Parathyroid adenoma (tissue), 2 donors: ENCODE results near the gene EIPR1.

Source experiments
- H2AFZ ChIP-seq: fragments of 300-600 bp; sonication (generic); one replicate; pipeline ENCODE4 v1.7.0; 2017; ENCODE audit warnings: antibody characterized with exemption, mild to moderate bottlenecking
- H3K27ac ChIP-seq: fragments of 300-600 bp; sonication (generic); one replicate; pipeline ENCODE4 v1.7.0; 2017
- H3K27me3 ChIP-seq: fragments of 300-600 bp; sonication (generic); one replicate; pipeline ENCODE4 v1.7.0; 2017; ENCODE audit warnings: low read length; ENCODE audit not compliant: control insufficient read depth, insufficient read depth
- H3K36me3 ChIP-seq: fragments of 300-600 bp; sonication (generic); one replicate; pipeline ENCODE4 v1.7.0; 2017; ENCODE audit warnings: low read length; ENCODE audit not compliant: control insufficient read depth, insufficient read depth
- H3K4me1 ChIP-seq: fragments of 300-600 bp; sonication (generic); one replicate; pipeline ENCODE4 v1.7.0; 2017; ENCODE audit warnings: control low read depth
- H3K4me2 ChIP-seq: fragments of 300-600 bp; sonication (generic); one replicate; pipeline ENCODE4 v1.7.0; 2017; ENCODE audit warnings: low read length
- H3K4me3 ChIP-seq: fragments of 300-600 bp; sonication (generic); one replicate; pipeline ENCODE4 v1.7.0; 2017; ENCODE audit warnings: low read depth, low read length
- H3K79me2 ChIP-seq: fragments of 300-600 bp; sonication (generic); one replicate; pipeline ENCODE4 v1.7.0; 2017; ENCODE audit warnings: control low read depth
- H3K9ac ChIP-seq: fragments of 300-600 bp; sonication (generic); one replicate; pipeline ENCODE4 v1.7.0; 2017; ENCODE audit warnings: mild to moderate bottlenecking
- H3K9me3 ChIP-seq: fragments of 300-600 bp; sonication (generic); one replicate; pipeline ENCODE4 v1.7.0; 2017; ENCODE audit warnings: low read length; ENCODE audit not compliant: control insufficient read depth
- CTCF ChIP-seq: fragments of 300-600 bp; sonication (generic); IDR thresholded peaks from one replicate; pipeline ENCODE4 v1.7.0; 2017; ENCODE audit warnings: antibody characterized with exemption, mild to moderate bottlenecking
- donor health status: primary hyperparathyroidism.

Gene EIPR1

DNA sequence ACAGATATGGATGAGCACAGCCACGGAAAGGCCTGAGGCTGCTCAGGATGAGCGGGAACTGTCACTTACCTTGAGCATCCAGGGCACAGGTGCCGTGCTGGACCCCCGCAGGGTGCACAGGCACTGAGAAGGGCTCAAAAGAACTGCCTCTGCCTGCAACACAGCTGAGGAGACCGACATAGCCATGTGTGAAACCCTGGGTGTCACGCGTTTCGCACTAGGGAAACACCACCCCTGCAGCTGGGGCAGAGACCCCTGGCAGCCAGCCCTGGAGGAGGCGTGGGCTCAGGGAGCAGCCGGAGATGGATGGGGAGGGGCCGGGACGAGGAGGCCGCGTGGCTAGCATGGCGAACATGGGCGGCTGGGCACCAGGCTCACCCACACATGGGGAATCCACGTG is 228.9 kb downstream of the EIPR1 start:
- Histone ChIP-seq H2AFZ (no peak overlapping the region), H3K27me3 (no peaks in the 10 kb centered on the region), H3K4me3 (no peak overlapping the region), H3K4me2 (no peak overlapping the region), H3K4me1 (no peaks in the 10 kb centered on the region), H3K36me3 (no peaks in the 10 kb centered on the region), H3K9me3 (no peaks in the 10 kb centered on the region), H3K79me2 (no peaks in the 10 kb centered on the region), H3K27ac (no peak overlapping the region), H3K9ac (no peak overlapping the region)
- TF ChIP-seq CTCF: no peak

DNA sequence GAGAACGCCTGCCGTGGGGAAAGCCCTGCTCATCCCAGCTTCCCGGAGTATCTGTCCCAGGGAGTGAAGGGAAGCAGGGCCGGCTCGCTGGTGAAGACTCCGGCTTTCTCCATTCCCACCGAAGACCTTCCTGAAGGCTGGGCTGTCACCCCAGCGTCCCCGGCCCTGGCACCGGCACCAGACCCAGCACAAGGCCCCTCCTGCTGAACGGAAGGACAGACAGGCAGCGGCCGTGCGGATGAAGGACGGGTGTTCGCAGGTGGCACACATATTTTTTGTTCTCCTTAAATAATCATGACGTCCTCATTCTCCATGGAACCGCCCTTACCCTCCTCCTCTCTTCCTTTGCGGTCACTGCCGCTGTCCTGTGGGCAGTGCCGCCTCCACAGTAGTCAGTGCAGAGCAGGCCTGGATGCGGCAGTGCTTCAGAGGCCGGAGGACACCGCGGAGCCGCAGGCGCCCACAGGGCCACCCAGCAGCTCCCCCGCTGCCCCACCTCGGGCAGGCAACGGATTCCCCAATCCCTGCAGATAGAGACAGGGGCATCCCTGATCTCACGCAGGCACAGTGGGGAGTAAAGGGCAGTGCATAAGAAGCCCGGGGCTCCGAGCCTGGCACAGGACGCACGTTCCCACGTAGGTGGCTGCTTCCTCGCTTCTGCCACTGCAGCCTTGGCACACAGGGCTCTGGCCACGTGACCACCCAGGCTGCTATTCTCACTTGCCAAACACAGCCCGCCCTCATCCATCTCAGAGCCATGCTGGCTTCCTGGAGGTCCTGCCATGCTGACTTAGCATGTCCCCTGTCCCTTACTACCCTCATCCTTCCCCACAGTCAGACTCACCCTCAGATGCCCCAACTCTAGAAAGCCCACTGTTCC is 229.7 kb downstream of the EIPR1 start:
- no peaks in the 10 kb centered on the region for H3K79me2 ChIP-seq
- H3K9ac ChIP-seq: no peak overlapping the region
- H2AFZ ChIP-seq: no peak overlapping the region
- H3K27me3 ChIP-seq: no peaks in the 10 kb centered on the region
- H3K9me3 ChIP-seq: no peaks in the 10 kb centered on the region
- H3K27ac ChIP-seq: no peak overlapping the region
- H3K36me3 ChIP-seq: no peaks in the 10 kb centered on the region
- H3K4me1 ChIP-seq: no peaks in the 10 kb centered on the region
- no peak for TF ChIP-seq CTCF
- H3K4me3 ChIP-seq: no peak overlapping the region
- no peak overlapping the region for H3K4me2 ChIP-seq

DNA sequence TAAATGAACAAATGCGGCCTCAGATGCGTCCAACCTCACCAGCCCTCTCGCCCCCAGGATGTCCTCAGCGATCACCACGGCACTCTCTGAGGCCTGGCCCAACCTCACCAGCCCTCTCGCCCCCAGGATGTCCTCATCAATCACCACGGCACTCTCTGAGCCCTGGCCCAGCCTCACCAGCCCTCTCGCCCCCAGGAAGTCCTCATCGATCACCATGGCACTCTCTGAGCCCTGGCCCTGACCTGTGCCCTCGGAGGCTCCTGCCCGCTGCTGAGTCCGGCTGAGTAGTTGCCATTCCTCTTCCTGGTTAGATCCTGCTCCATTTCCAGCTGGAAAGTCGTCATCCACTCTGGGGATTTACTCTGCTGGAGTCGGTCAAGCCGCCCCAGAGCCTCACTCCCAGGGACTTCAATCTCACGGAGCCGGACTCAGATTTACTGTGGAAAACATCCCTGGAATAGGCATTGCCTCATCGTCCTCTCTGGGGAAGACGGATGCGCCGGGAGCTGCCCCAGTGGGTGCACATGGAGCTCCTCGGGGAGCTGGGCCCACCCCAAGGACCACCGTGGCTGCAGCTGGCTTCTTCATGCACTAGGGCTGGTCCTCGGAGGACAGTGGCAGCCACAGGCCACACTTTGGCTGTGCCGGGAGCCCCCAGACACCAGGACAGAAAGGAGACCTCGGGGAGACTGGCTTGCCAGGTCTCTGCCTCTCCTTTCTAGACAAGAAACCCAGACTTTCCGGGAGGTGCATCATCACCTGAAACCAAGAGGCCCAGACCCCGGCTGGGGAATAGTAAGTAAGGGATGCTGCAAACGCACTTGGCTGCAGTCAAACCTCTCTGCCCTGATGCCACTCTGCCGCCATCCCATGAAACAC is 230.6 kb downstream of the EIPR1 start:
- H3K36me3 ChIP-seq: no peaks in the 10 kb centered on the region
- no peak overlapping the region for H3K4me2 ChIP-seq
- H3K27ac ChIP-seq: no peak overlapping the region
- no peaks in the 10 kb centered on the region for H3K4me1 ChIP-seq
- no peaks in the 10 kb centered on the region for H3K79me2 ChIP-seq
- no peaks in the 10 kb centered on the region for H3K27me3 ChIP-seq
- H3K9me3 ChIP-seq: no peaks in the 10 kb centered on the region
- no peak for TF ChIP-seq CTCF
- no peak overlapping the region for H3K9ac ChIP-seq
- H3K4me3 ChIP-seq: no peak overlapping the region
- no peak overlapping the region for H2AFZ ChIP-seq

- H3K27me3 ChIP-seq: no peaks in the 10 kb centered on the region
- no peak overlapping the region for H3K9ac ChIP-seq
- no peaks in the 10 kb centered on the region for H3K36me3 ChIP-seq
- H3K4me1 ChIP-seq: no peaks in the 10 kb centered on the region
- H3K4me3 ChIP-seq: no peak overlapping the region
- H3K4me2 ChIP-seq: no peak overlapping the region
- no peak overlapping the region for H3K27ac ChIP-seq
- TF ChIP-seq CTCF: no peak
- no peak overlapping the region for H2AFZ ChIP-seq
- no peaks in the 10 kb centered on the region for H3K79me2 ChIP-seq
- no peaks in the 10 kb centered on the region for H3K9me3 ChIP-seq
Observed at GRCh38 chr2:3146175-3146574, 231.4 kb downstream of the EIPR1 start.
